DOHH2 (cell line): ENCODE data around the gene TMEM252.

Experiments used
- H3F3A ChIP-seq: fragments of 200-600 bp; sonication (generic), shearing (Covaris generic); 2 replicates; pipeline ENCODE4 v1.6.0; 2016; ENCODE audit warnings: antibody characterized with exemption, mild to moderate bottlenecking; ENCODE audit not compliant: control insufficient read depth, insufficient read depth
- H3K27ac ChIP-seq: fragments of 200-600 bp; sonication (generic); 2 replicates; pipeline ENCODE4 v1.5.1; 2014; ENCODE audit warnings: low read depth, mild to moderate bottlenecking, low read length, moderate library complexity
- H3K27me3 ChIP-seq: fragments of 200-600 bp; sonication (generic); 2 replicates; pipeline ENCODE4 v1.6.1; 2014; ENCODE audit warnings: mild to moderate bottlenecking, low read length, mixed read lengths; ENCODE audit not compliant: control insufficient read depth
- H3K36me3 ChIP-seq: fragments of 200-600 bp; sonication (generic); 2 replicates; pipeline ENCODE4 v1.6.1; 2014; ENCODE audit warnings: mild to moderate bottlenecking, low read length, moderate library complexity, mixed read lengths; ENCODE audit not compliant: control insufficient read depth
- H3K4me1 ChIP-seq: fragments of 200-600 bp; sonication (generic); 2 replicates; pipeline ENCODE4 v1.6.1; 2014; ENCODE audit warnings: mild to moderate bottlenecking, low read length, mixed read lengths; ENCODE audit not compliant: control insufficient read depth
- H3K4me2 ChIP-seq: fragments of 200-600 bp; sonication (generic); 2 replicates; pipeline ENCODE4 v1.6.0; 2014; ENCODE audit warnings: mild to moderate bottlenecking, low read length, moderate library complexity
- H3K4me3 ChIP-seq: fragments of 200-600 bp; sonication (generic); 2 replicates; pipeline ENCODE4 v1.5.1; 2014; ENCODE audit warnings: mild to moderate bottlenecking, low read length, mixed read lengths
- H3K79me2 ChIP-seq: fragments of 200-600 bp; sonication (generic); 2 replicates; pipeline ENCODE4 v1.6.1; 2014; ENCODE audit warnings: mild to moderate bottlenecking, low read length, mixed read lengths; ENCODE audit not compliant: control insufficient read depth
- H3K9me2 ChIP-seq: fragments of 200-600 bp; sonication (generic); replicated peaks from 2 replicates; pipeline ENCODE4 v1.6.1; 2014; ENCODE audit warnings: mild to moderate bottlenecking, low read length, mixed read lengths; ENCODE audit not compliant: control insufficient read depth
- H3K9me3 ChIP-seq: fragments of 200-600 bp; sonication (generic); 2 replicates; pipeline ENCODE4 v1.6.1; 2014; ENCODE audit warnings: antibody characterized with exemption, low read length, mixed read lengths; ENCODE audit not compliant: control insufficient read depth, insufficient read depth
- H4K20me1 ChIP-seq: fragments of 200-600 bp; sonication (generic); 2 replicates; pipeline ENCODE4 v1.6.0; 2014; ENCODE audit warnings: low read depth, mild to moderate bottlenecking, antibody characterized with exemption, low read length, moderate library complexity; ENCODE audit not compliant: control insufficient read depth, insufficient read depth
- EZH2phosphoT487 ChIP-seq: fragments of 200-600 bp; sonication (generic); IDR thresholded peaks from 2 replicates; pipeline ENCODE4 v1.6.1; 2017; ENCODE audit warnings: borderline replicate concordance, mild to moderate bottlenecking, antibody characterized with exemption, low read length, moderate library complexity, mixed read lengths
- TF ChIP-seq, protein P1 (sequence below): fragments of 200-600 bp; sonication (generic); IDR thresholded peaks from one replicate; pipeline ENCODE4 v1.5.1; 2014; ENCODE audit warnings: antibody characterized with exemption, mild to moderate bottlenecking, low read depth, low read length; ENCODE audit not compliant: poor library complexity, severe bottlenecking

TMEM252 gene

DNA sequence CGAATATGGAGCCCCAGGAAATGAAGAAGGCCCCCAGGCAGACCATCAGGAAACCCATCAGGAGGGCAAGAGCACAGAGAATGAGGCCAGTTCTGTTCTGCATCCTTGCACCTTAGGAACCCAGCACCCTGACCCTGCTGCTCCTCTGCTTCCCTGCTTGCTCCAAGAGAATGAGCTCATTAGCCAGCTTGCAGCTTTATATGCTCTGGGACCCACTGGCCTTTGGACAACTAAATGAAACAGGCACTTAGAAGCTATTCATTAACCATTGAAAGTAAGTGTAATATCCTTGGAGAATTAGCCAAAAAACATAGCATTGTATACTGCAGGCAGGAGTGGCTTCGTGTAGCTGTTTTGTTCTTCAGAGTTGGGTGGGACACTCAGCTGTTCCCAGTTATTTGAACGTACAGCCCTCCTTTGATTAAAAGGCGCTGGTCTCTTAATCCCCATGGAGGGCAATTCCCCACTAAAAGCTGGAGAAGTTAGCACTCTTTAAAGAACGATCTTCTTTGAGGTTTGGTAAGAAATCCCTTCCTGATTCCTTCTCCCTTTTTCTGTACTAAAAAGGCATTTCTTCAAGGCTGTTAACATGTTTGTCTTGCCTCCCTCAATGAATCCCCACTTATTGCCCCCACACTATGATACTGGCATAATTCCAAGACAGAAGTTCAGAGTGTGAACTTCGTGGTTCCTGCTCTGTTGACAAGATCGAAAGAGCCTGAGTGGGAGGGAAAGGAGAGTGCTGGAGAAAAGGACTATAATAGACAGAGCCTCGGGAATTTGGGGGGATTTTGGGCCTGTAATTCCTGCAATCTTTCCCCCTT is at the start of gene TMEM252:
TMEM252 (minus strand) TSS at position 172 of the 824 bp plus-strand sequence; CDS start at position 103, 69 bp downstream.
- Histone ChIP-seq H3K27ac (no peak within 1 kb of the TSS), H3F3A (no peaks in the 10 kb centered on the region), H3K4me3 (no peak within 1 kb of the TSS), H3K4me2 (no peak within 1 kb of the TSS), H3K36me3 (no peaks in the 10 kb centered on the region), H3K4me1 (peaks cover 6% of the 10 kb centered on the region), H3K27me3 (0 out of 2 replicates have a peak, but pooled peaks cover 3% of the 10 kb centered on the region), H4K20me1 (no peaks in the 10 kb centered on the region), H3K79me2 (no peaks in the 10 kb centered on the region), H3K9me2 (no peaks in the 10 kb centered on the region), H3K9me3 (no peaks in the 10 kb centered on the region)
- TF ChIP-seq, protein P1, sequence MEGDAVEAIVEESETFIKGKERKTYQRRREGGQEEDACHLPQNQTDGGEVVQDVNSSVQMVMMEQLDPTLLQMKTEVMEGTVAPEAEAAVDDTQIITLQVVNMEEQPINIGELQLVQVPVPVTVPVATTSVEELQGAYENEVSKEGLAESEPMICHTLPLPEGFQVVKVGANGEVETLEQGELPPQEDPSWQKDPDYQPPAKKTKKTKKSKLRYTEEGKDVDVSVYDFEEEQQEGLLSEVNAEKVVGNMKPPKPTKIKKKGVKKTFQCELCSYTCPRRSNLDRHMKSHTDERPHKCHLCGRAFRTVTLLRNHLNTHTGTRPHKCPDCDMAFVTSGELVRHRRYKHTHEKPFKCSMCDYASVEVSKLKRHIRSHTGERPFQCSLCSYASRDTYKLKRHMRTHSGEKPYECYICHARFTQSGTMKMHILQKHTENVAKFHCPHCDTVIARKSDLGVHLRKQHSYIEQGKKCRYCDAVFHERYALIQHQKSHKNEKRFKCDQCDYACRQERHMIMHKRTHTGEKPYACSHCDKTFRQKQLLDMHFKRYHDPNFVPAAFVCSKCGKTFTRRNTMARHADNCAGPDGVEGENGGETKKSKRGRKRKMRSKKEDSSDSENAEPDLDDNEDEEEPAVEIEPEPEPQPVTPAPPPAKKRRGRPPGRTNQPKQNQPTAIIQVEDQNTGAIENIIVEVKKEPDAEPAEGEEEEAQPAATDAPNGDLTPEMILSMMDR: no peak
- TF ChIP-seq EZH2phosphoT487: no peak

DNA sequence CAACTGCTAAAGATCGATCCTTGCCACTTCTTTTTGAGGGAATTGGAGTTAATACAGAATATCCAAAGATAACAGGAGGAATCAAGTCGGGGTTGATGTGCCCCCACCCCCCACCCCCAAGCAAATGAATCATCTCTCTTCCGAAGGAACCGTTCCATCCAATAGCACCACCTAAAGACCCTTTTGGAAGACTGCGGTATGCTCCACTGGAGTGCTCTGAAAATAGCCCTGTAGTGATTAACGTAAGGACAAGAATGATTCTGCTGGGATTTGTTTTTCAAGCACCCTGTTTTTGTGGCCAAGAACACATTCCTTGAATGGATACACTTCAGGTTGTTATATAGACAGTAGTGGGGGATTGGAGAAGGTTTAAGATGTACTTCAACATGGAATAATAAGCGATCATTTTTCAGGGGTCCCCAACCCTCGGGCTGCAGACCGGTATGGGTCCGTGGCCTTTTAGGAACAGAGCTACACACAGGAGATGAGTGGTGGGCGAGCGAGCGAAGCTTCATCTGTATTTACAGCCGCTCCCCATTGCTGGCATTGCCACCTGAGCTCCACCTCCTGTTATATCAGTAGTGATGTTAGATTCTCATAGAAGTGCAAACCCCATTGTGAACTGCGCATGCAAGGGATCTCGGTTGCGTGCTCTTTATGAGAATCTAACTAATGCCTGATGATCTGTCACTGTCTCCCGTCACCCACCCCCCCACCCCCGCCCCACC is 44.5 kb upstream of the TMEM252 start:
- no peaks in the 10 kb centered on the region for H3K79me2 ChIP-seq
- no peaks in the 10 kb centered on the region for H4K20me1 ChIP-seq
- no peak overlapping the region for H3K27ac ChIP-seq
- no peaks in the 10 kb centered on the region for H3K9me3 ChIP-seq
- no peaks in the 10 kb centered on the region for H3F3A ChIP-seq
- H3K9me2 ChIP-seq: no peaks in the 10 kb centered on the region
- TF ChIP-seq, protein P1: no peak
- TF ChIP-seq EZH2phosphoT487: no peak
- no peaks in the 10 kb centered on the region for H3K27me3 ChIP-seq
- H3K4me2 ChIP-seq: no peak overlapping the region
- no peak overlapping the region for H3K4me3 ChIP-seq
- H3K36me3 ChIP-seq: no peaks in the 10 kb centered on the region
- no peaks in the 10 kb centered on the region for H3K4me1 ChIP-seq

- no peaks in the 10 kb centered on the region for H3K9me3 ChIP-seq
- no peak overlapping the region for H3K4me3 ChIP-seq
- no peaks in the 10 kb centered on the region for H3K36me3 ChIP-seq
- TF ChIP-seq, protein P1: peak; percentile 99
- no peak for TF ChIP-seq EZH2phosphoT487
- H3K79me2 ChIP-seq: no peaks in the 10 kb centered on the region
- no peaks in the 10 kb centered on the region for H4K20me1 ChIP-seq
- no peaks in the 10 kb centered on the region for H3K9me2 ChIP-seq
- H3K4me1 ChIP-seq: no peaks in the 10 kb centered on the region
- no peak overlapping the region for H3K27ac ChIP-seq
- H3K4me2 ChIP-seq: no peak overlapping the region
- H3F3A ChIP-seq: no peaks in the 10 kb centered on the region
- no peaks in the 10 kb centered on the region for H3K27me3 ChIP-seq
Observed at GRCh38 chr9:68584189-68585033, 43.7 kb upstream of the TMEM252 start.
